WTC11 (cell line): ENCODE measurements around the gene MED22.
A peak's percentile ranks its signal among the peaks of the same experiment; 100 is the strongest.

Experiments used
- CREM ChIP-seq: sonication (generic); formaldehyde crosslinking; IDR thresholded peaks from 2 replicates; pipeline ENCODE4 v1.8.1; 2022; ENCODE audit warnings: mild to moderate bottlenecking, missing genetic modification reagents, moderate library complexity
- FOXK1 ChIP-seq: sonication (generic); formaldehyde crosslinking; IDR thresholded peaks from 2 replicates; pipeline ENCODE4 v1.8.0; 2022; ENCODE audit warnings: mild to moderate bottlenecking, moderate library complexity, missing genetic modification reagents
- HMGXB4 ChIP-seq: sonication (generic); formaldehyde crosslinking; IDR thresholded peaks from 2 replicates; pipeline ENCODE4 v1.8.1; 2023; ENCODE audit warnings: mild to moderate bottlenecking, moderate library complexity, missing genetic modification reagents
- MAX ChIP-seq: sonication (generic); formaldehyde crosslinking; IDR thresholded peaks from 2 replicates; pipeline ENCODE4 v1.8.0; 2022; ENCODE audit warnings: mild to moderate bottlenecking, missing genetic modification reagents
- MXD4 ChIP-seq: fragments of 250-450 bp; sonication (Bioruptor Pico); IDR thresholded peaks from 2 replicates; pipeline ENCODE4 v1.8.0; 2021; ENCODE audit warnings: mild to moderate bottlenecking, moderate library complexity, borderline replicate concordance
- NR2C2 ChIP-seq: sonication (generic); formaldehyde crosslinking; IDR thresholded peaks from 2 replicates; pipeline ENCODE4 v1.8.0; 2022; ENCODE audit warnings: mild to moderate bottlenecking, missing genetic modification reagents
- RELA ChIP-seq: sonication (generic); formaldehyde crosslinking; IDR thresholded peaks from 2 replicates; pipeline ENCODE4 v1.8.1; 2022; ENCODE audit warnings: missing genetic modification reagents, mild to moderate bottlenecking, borderline replicate concordance
- RORB ChIP-seq: fragments of 250-450 bp; sonication (Bioruptor Pico); IDR thresholded peaks from 2 replicates; pipeline ENCODE4 v1.9.0; 2021; ENCODE audit warnings: mild to moderate bottlenecking
- USF2 ChIP-seq: sonication (generic); formaldehyde crosslinking; IDR thresholded peaks from 2 replicates; pipeline ENCODE4 v1.8.1; 2023; ENCODE audit warnings: mild to moderate bottlenecking, missing genetic modification reagents, moderate library complexity
- ZNF263 ChIP-seq: sonication (generic); formaldehyde crosslinking; IDR thresholded peaks from 2 replicates; pipeline ENCODE4 v1.8.1; 2022; ENCODE audit warnings: low read depth, mild to moderate bottlenecking, moderate library complexity, missing genetic modification reagents
- ZNF317 ChIP-seq: sonication (generic); formaldehyde crosslinking; IDR thresholded peaks from 2 replicates; pipeline ENCODE4 v1.8.1; 2023; ENCODE audit warnings: low read depth, mild to moderate bottlenecking, moderate library complexity, missing genetic modification reagents, borderline replicate concordance
- TF ChIP-seq, protein P1 (sequence below): fragments of 200-600 bp; IDR thresholded peaks from 2 replicates; pipeline ENCODE4 v1.8.0; 2022; ENCODE audit warnings: antibody characterized with exemption
- TF ChIP-seq, protein P2 (sequence below): sonication (generic); formaldehyde crosslinking; IDR thresholded peaks from 2 replicates; pipeline ENCODE4 v1.8.1; 2022; ENCODE audit warnings: low read depth, mild to moderate bottlenecking, moderate library complexity, missing genetic modification reagents, borderline replicate concordance

DNA sequence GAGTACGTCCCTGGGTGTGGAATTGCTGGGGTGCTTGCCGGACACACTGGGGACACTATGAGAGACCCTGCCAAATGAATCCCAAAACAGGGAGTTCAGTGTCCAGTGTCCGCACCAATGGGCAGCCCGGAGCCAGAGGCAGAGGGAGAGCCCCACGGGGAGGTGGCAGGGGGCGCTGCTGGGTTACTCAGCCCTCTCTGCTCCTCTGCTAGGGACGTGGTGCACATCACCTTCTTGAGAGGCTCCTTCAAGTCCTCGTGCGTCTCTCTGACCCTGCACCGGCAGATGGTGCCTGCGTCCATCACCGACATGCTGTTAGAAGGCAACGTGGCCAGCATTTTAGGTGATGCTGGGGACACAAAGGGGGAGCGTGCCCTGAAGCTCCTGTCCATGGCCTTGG lies 49.0 kb upstream of the MED22 start:
- TF ChIP-seq, protein P1, sequence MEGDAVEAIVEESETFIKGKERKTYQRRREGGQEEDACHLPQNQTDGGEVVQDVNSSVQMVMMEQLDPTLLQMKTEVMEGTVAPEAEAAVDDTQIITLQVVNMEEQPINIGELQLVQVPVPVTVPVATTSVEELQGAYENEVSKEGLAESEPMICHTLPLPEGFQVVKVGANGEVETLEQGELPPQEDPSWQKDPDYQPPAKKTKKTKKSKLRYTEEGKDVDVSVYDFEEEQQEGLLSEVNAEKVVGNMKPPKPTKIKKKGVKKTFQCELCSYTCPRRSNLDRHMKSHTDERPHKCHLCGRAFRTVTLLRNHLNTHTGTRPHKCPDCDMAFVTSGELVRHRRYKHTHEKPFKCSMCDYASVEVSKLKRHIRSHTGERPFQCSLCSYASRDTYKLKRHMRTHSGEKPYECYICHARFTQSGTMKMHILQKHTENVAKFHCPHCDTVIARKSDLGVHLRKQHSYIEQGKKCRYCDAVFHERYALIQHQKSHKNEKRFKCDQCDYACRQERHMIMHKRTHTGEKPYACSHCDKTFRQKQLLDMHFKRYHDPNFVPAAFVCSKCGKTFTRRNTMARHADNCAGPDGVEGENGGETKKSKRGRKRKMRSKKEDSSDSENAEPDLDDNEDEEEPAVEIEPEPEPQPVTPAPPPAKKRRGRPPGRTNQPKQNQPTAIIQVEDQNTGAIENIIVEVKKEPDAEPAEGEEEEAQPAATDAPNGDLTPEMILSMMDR, result peak; percentile 24; the same call in 1 of the 2 replicates
- TF ChIP-seq NR2C2 (CRISPR knock-in tag), result no peak
- TF ChIP-seq HMGXB4, result no peak
- TF ChIP-seq ZNF317 (CRISPR knock-in tag), result no peak
- TF ChIP-seq CREM (CRISPR knock-in tag), result no peak
- peak; percentile 31; the same call in 1 of the 2 replicates for TF ChIP-seq MAX (CRISPR knock-in tag)
- TF ChIP-seq, protein P2, sequence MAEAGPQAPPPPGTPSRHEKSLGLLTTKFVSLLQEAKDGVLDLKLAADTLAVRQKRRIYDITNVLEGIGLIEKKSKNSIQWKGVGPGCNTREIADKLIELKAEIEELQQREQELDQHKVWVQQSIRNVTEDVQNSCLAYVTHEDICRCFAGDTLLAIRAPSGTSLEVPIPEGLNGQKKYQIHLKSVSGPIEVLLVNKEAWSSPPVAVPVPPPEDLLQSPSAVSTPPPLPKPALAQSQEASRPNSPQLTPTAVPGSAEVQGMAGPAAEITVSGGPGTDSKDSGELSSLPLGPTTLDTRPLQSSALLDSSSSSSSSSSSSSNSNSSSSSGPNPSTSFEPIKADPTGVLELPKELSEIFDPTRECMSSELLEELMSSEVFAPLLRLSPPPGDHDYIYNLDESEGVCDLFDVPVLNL (CRISPR knock-in tag), result no peak
- TF ChIP-seq USF2 (CRISPR knock-in tag), result no peak
- TF ChIP-seq RELA (CRISPR knock-in tag), result no peak
- TF ChIP-seq MXD4 (CRISPR knock-in tag), result no peak
- TF ChIP-seq RORB (CRISPR knock-in tag), result no peak
- no peak for TF ChIP-seq ZNF263
- TF ChIP-seq FOXK1 (CRISPR knock-in tag), result no peak
